Measurements from ENCODE around the gene TIMM23.

DNA sequence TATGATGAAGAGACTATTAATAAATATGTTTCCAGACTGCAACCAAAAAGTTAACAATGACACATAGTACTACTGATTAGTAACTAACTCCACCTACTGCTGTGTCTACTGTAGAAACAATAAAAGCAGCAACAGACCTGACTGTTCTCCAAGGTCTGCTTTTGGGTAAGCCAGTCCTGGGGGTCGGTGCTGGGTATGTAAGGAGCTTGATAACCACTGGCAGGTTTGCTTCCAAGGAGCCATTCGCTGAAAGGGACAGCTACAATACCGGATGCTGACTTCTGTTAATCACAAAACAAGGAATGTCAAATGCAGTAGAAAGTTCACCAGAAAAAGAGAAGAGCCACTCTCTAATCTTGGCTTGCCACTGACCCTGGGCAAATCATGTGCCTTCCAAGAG, 40.5 kb downstream of the TIMM23 start:
- no peak for TF ChIP-seq CTCF (IDR thresholded peaks at IDR 0.05)
- TF ChIP-seq, protein P1, sequence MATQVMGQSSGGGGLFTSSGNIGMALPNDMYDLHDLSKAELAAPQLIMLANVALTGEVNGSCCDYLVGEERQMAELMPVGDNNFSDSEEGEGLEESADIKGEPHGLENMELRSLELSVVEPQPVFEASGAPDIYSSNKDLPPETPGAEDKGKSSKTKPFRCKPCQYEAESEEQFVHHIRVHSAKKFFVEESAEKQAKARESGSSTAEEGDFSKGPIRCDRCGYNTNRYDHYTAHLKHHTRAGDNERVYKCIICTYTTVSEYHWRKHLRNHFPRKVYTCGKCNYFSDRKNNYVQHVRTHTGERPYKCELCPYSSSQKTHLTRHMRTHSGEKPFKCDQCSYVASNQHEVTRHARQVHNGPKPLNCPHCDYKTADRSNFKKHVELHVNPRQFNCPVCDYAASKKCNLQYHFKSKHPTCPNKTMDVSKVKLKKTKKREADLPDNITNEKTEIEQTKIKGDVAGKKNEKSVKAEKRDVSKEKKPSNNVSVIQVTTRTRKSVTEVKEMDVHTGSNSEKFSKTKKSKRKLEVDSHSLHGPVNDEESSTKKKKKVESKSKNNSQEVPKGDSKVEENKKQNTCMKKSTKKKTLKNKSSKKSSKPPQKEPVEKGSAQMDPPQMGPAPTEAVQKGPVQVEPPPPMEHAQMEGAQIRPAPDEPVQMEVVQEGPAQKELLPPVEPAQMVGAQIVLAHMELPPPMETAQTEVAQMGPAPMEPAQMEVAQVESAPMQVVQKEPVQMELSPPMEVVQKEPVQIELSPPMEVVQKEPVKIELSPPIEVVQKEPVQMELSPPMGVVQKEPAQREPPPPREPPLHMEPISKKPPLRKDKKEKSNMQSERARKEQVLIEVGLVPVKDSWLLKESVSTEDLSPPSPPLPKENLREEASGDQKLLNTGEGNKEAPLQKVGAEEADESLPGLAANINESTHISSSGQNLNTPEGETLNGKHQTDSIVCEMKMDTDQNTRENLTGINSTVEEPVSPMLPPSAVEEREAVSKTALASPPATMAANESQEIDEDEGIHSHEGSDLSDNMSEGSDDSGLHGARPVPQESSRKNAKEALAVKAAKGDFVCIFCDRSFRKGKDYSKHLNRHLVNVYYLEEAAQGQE (IDR thresholded peaks at IDR 0.05; ENCODE audit: insufficient read depth in 1 of 2, low read depth in 2 of 2, low read length in 1 of 2): no peak
- TF ChIP-seq SIN3A (IDR thresholded peaks at IDR 0.05; ENCODE audit: borderline replicate concordance, insufficient read depth, low read depth, low read length): no peak
- TF ChIP-seq POLR2AphosphoS5 (IDR thresholded peaks at IDR 0.05; ENCODE audit: low read depth, low read length): no peak
- TF ChIP-seq TCF7L2 (IDR thresholded peaks at IDR 0.05; ENCODE audit: low read depth, low read length): no peak
